Panc1 (cell line): ENCODE data around the gene SLC19A1. TPM values are rescaled to one million over a fixed set of nuclear protein-coding genes. Genes with fewer than 3 reads are reported as not detected.

Experiments
- ATAC-seq: fragments of 200-7000 bp; cut with Tn5 transposase; 2 replicates; pipeline ENCODE4 v1.9.1; 2020; ENCODE audit warnings: mild to moderate bottlenecking, moderate library complexity
- BruUV-seq: library from RNA; stranded (reverse); fragments of 400-500 nt; replicated peaks from 2 replicates; lab custom pipeline; 2021; lab: Mats Ljungman, UMichigan
- CTCF ChIA-PET: fragments of 300-600 bp; sonication (Branson Sonifier 250); formaldehyde crosslinking; loops from one replicate; lab custom pipeline; 2022; ENCODE audit warnings: antibody characterized with exemption; lab: Charles Lee
- POLR2A ChIA-PET: fragments of 300-600 bp; sonication (Branson Sonifier 250); formaldehyde crosslinking; loops from one replicate; lab custom pipeline; 2022; ENCODE audit warnings: antibody characterized with exemption; lab: Charles Lee
- DNase-seq: peaks from one replicate; pipeline ENCODE4 v3.0.0-alpha.2; 2010; ENCODE audit warnings: low read depth, low spot score
- H3K27ac ChIP-seq: 2 replicates; pipeline ENCODE4 v1.5.1; 2011; ENCODE audit warnings: mild to moderate bottlenecking, low read length, inconsistent platforms
- H3K27me3 ChIP-seq: fragments of 200-500 bp; sonication (Bioruptor generic); 2 replicates; pipeline ENCODE4 v1.6.0; 2014; ENCODE audit warnings: low read length, inconsistent platforms; ENCODE audit not compliant: control insufficient read depth, insufficient read depth
- H3K36me3 ChIP-seq: fragments of 200-500 bp; sonication (Bioruptor generic); 2 replicates; pipeline ENCODE4 v1.5.1; 2014; ENCODE audit warnings: inconsistent platforms, mild to moderate bottlenecking, low read length, moderate library complexity; ENCODE audit not compliant: control insufficient read depth, insufficient read depth
- H3K4me1 ChIP-seq: 2 replicates; pipeline ENCODE4 v1.5.1; 2011; ENCODE audit warnings: inconsistent platforms, mild to moderate bottlenecking, low read length, moderate library complexity; ENCODE audit not compliant: control insufficient read depth, insufficient read depth
- H3K4me3 ChIP-seq, 2 experiments: 2 replicates each; pipeline ENCODE4 v1.5.1; 2011 to 2012; ENCODE audit warnings: low read depth in 2 of 2, low read length in 2 of 2, mild to moderate bottlenecking in 2 of 2, inconsistent platforms in 1 of 2, moderate library complexity in 1 of 2
- H3K9me3 ChIP-seq: fragments of 200-500 bp; sonication (Bioruptor generic); 2 replicates; pipeline ENCODE4 v1.5.1; 2014; ENCODE audit warnings: low read depth, mild to moderate bottlenecking, inconsistent platforms, low read length, moderate library complexity; ENCODE audit not compliant: control insufficient read depth, insufficient read depth
- POLR2AphosphoS5 ChIP-seq: IDR thresholded peaks from 2 replicates; pipeline ENCODE4 v1.6.1; 2012; ENCODE audit warnings: mild to moderate bottlenecking, low read depth, low read length, moderate library complexity
- SIN3A ChIP-seq: IDR thresholded peaks from 2 replicates; pipeline ENCODE4 v1.6.1; 2012; ENCODE audit warnings: low read depth, mild to moderate bottlenecking, low read length, moderate library complexity, borderline replicate concordance; ENCODE audit not compliant: insufficient read depth
- TCF7L2 ChIP-seq: IDR thresholded peaks from 2 replicates; pipeline ENCODE4 v1.6.1; 2011; ENCODE audit warnings: mild to moderate bottlenecking, low read depth, low read length, inconsistent platforms
- in situ Hi-C: cut with HindIII; loops from 2 replicates; pipeline ENCODE4 v1.10.0; 2016; ENCODE audit warnings: low sequenced_read_pairs, low pct_unique_long_range_greater_than_20kb
- intact Hi-C: fragments of 100-400 bp; cut with micrococcal nuclease; formaldehyde crosslinking; loops from one replicate; pipeline ENCODE4 v1.10.0; 2022; ENCODE audit not compliant: unreplicated experiment
- total RNA-seq: library from RNA; stranded (reverse); gene quantifications from one replicate; pipeline ENCODE4 v1.2.1, GENCODE V29; 2021; ENCODE audit not compliant: unreplicated experiment
- TF ChIP-seq, protein P1 (sequence below): fragments of 450-650 bp; IDR thresholded peaks from 2 replicates; pipeline ENCODE4 v1.5.1; 2017; ENCODE audit warnings: mild to moderate bottlenecking
- TF ChIP-seq, protein P2 (sequence below), 2 experiments: IDR thresholded peaks; 2 replicates each; pipeline ENCODE4 v1.6.1; 2011 to 2012; ENCODE audit warnings: low read depth in 2 of 2, control low read depth in 1 of 2, low read length in 1 of 2, mild to moderate bottlenecking in 1 of 2, moderate library complexity in 1 of 2; ENCODE audit not compliant: insufficient read depth in 1 of 2

The SLC19A1 gene
- total RNA-seq, 1 experiment from 2014 or later = 24.5 TPM

DNA sequence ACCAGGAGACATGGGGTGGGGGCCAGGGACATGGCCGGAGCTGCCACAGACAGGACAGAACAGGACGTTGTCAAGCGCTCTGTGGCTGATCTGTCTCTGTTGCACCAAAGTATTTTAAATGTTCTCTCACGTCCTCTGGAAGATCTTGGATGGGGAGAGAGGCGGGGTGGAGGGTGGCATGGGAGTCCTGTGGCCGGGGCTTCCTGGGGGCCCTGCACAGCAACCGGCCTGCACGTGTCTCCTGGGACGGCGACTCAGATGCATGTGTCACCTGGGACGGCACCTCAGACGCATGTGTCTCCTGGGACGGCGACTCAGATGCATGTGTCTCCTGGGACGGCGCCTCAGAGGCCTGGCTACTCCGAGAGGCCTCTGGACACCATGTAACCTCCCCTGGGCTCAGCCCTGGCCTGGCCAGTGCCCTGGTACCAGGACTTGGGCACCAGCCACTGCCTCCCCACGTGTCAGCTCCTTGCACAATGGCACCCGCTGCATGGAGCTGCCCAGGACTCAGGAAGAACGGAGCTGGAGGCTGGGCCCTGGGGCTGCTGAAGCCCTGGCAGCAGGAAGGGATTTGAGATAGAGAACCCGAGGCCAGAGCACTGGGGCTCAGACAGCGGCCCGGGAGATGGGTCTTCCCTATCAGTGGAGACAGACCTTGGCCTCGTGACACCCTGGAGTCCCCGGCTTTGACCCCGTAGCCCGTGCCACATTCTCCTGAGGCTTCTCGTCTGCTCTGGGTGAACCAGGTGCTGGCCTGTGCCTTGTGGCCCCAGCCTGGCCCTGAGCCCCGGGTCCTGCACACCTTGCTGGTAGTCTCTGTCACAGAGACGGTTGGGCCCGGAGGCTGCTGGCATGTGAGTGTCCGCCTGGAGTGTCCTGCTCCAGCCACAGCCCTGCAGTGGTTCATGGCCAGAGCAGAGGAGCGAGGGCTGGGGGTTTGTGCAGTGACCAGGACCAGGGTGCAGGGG is 14.7 kb upstream of the SLC19A1 start:
- no peaks in the 10 kb centered on the region for H3K27me3 ChIP-seq
- H3K4me1 ChIP-seq = no peaks in the 10 kb centered on the region
- no peaks in the 10 kb centered on the region for H3K36me3 ChIP-seq
- H3K27ac ChIP-seq = no peak overlapping the region
- BruUV-seq = no TSS peak
- no peak overlapping the region for H3K4me3 ChIP-seq
- in situ Hi-C loops = no loop called here
- ATAC-seq (no peak), DNase-seq (no peak)
- POLR2A ChIA-PET = interaction anchor here (0.7 kb wide), 2 partner anchors 41 to 330 kb away, joined by 11 to 12 read pairs; no protein-coding TSS in a partner anchor
- TF ChIP-seq POLR2AphosphoS5 (no peak), TCF7L2 (no peak), SIN3A (no peak)
- TF ChIP-seq, protein P1, sequence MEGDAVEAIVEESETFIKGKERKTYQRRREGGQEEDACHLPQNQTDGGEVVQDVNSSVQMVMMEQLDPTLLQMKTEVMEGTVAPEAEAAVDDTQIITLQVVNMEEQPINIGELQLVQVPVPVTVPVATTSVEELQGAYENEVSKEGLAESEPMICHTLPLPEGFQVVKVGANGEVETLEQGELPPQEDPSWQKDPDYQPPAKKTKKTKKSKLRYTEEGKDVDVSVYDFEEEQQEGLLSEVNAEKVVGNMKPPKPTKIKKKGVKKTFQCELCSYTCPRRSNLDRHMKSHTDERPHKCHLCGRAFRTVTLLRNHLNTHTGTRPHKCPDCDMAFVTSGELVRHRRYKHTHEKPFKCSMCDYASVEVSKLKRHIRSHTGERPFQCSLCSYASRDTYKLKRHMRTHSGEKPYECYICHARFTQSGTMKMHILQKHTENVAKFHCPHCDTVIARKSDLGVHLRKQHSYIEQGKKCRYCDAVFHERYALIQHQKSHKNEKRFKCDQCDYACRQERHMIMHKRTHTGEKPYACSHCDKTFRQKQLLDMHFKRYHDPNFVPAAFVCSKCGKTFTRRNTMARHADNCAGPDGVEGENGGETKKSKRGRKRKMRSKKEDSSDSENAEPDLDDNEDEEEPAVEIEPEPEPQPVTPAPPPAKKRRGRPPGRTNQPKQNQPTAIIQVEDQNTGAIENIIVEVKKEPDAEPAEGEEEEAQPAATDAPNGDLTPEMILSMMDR = no peak
- TF ChIP-seq, protein P2, sequence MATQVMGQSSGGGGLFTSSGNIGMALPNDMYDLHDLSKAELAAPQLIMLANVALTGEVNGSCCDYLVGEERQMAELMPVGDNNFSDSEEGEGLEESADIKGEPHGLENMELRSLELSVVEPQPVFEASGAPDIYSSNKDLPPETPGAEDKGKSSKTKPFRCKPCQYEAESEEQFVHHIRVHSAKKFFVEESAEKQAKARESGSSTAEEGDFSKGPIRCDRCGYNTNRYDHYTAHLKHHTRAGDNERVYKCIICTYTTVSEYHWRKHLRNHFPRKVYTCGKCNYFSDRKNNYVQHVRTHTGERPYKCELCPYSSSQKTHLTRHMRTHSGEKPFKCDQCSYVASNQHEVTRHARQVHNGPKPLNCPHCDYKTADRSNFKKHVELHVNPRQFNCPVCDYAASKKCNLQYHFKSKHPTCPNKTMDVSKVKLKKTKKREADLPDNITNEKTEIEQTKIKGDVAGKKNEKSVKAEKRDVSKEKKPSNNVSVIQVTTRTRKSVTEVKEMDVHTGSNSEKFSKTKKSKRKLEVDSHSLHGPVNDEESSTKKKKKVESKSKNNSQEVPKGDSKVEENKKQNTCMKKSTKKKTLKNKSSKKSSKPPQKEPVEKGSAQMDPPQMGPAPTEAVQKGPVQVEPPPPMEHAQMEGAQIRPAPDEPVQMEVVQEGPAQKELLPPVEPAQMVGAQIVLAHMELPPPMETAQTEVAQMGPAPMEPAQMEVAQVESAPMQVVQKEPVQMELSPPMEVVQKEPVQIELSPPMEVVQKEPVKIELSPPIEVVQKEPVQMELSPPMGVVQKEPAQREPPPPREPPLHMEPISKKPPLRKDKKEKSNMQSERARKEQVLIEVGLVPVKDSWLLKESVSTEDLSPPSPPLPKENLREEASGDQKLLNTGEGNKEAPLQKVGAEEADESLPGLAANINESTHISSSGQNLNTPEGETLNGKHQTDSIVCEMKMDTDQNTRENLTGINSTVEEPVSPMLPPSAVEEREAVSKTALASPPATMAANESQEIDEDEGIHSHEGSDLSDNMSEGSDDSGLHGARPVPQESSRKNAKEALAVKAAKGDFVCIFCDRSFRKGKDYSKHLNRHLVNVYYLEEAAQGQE (IDR thresholded peaks at IDR 0.05; ENCODE audit: insufficient read depth in 1 of 2, low read depth in 2 of 2, low read length in 1 of 2) = no peak
- CTCF ChIA-PET = interaction anchor here (0.6 to 1.6 kb wide), 15 partner anchors 27 to 642 kb away, joined by 3 to 12 read pairs (median 5); no protein-coding TSS in a partner anchor
- H3K9me3 ChIP-seq = no peaks in the 10 kb centered on the region
- intact Hi-C loops = loop anchor here (2.0 kb wide), 1 partner anchor 40 kb away; no protein-coding TSS in a partner anchor

DNA sequence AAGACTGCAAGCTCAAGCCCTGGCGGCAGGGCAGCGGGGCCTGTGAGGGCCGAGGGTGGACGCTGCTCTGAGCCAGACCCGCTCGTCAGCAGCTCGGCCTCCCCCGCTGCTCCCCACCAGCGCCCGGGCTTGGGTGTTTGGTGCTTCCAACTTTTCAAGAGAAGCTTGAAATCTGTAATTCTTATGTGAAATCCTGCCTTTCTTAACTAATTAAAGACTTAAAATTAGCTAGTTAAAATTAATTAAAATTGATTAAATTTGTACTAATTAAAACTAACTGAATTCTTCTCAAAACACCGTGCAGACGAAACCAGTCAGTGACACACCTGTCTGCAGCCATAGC is 14.0 kb upstream of the SLC19A1 start:
- in situ Hi-C loops = no loop called here
- no peaks in the 10 kb centered on the region for H3K36me3 ChIP-seq
- H3K4me1 ChIP-seq = peaks cover 2% of the 10 kb centered on the region
- ChIA-PET POLR2A (interaction anchor here (0.7 kb wide), 2 partner anchors 42 to 331 kb away, joined by 11 to 12 read pairs; no protein-coding TSS in a partner anchor), CTCF (interaction anchor here (0.6 to 1.6 kb wide), 15 partner anchors 28 to 643 kb away, joined by 3 to 12 read pairs (median 5); no protein-coding TSS in a partner anchor)
- no peak for DNase-seq
- TF ChIP-seq, protein P2 (IDR thresholded peaks at IDR 0.05; ENCODE audit: insufficient read depth in 1 of 2, low read depth in 2 of 2, low read length in 1 of 2) = no peak
- TF ChIP-seq SIN3A (no peak), TCF7L2 (no peak), POLR2AphosphoS5 (no peak)
- TF ChIP-seq, protein P1 = no peak; the same call in 1 of the 2 replicates
- no peaks in the 10 kb centered on the region for H3K27me3 ChIP-seq
- intact Hi-C loops = loop anchor here (2.0 kb wide), 1 partner anchor 41 kb away; no protein-coding TSS in a partner anchor
- H3K9me3 ChIP-seq = no peaks in the 10 kb centered on the region
- ATAC-seq = no peak
- H3K4me3 ChIP-seq = peak overlapping the region; percentile 47 to 54; a peak in 2 of 4 replicates
- no peak overlapping the region for H3K27ac ChIP-seq
- no TSS peak for BruUV-seq
